HepG2 (cell line): ENCODE results near the gene KATNAL1. TPM values are rescaled to one million over a fixed set of nuclear protein-coding genes. Genes with fewer than 3 reads are reported as not detected.
"Not testable (repeated sequence)": the region's sequence is repeated elsewhere in the genome, so short reads cannot be mapped to it uniquely, and the experiment has no call there.

Source experiments
- ATAC-seq: fragments of 200-7000 bp; cut with Tn5 transposase; 3 replicates; pipeline ENCODE4 v1.9.1; 2020; ENCODE audit warnings: mild to moderate bottlenecking, moderate library complexity
- BruUV-seq: library from RNA; stranded (reverse); fragments of 400-500 nt; replicated peaks from 2 replicates; lab custom pipeline; 2021; lab: Mats Ljungman, UMichigan
- CTCF ChIA-PET: fragments of 300-600 bp; formaldehyde crosslinking; extraction: SDS; loops from one replicate; lab custom pipeline; 2021; ENCODE audit warnings: low total read pairs, inconsistent platforms, low intra/inter-chr PET ratio; lab: Yijun Ruan, JAX
- POLR2A ChIA-PET: fragments of 350-600 bp; sonication (Branson Sonifier 250); formaldehyde crosslinking; loops from one replicate; lab custom pipeline; 2020; ENCODE audit warnings: antibody characterized with exemption, inconsistent platforms; lab: Yijun Ruan, JAX
- DNase-seq: peaks from one replicate; pipeline ENCODE4 v3.0.0-alpha.2; 2015; ENCODE audit warnings: low spot score
- FAIRE-seq: peaks from 3 replicates; lab custom pipeline; 2011; peaks lifted over from hg19 to GRCh38; lab: Jason Lieb, UNC
- H2AFZ ChIP-seq: one replicate; pipeline ENCODE4 v1.6.1; 2011; ENCODE audit warnings: low read length, inconsistent platforms
- H3K27ac ChIP-seq: fragments of 300-600 bp; 3 replicates; pipeline ENCODE4 v1.8.0; 2011; ENCODE audit warnings: mixed run types, mild to moderate bottlenecking, mixed read lengths, low read length, inconsistent platforms; ENCODE audit not compliant: insufficient read depth; ENCODE audit errors: extremely low read length
- H3K27me3 ChIP-seq, 2 experiments: fragments of 200-600 bp in 1 of 2; 2 replicates in 1 of 2; 3 replicates in 1 of 2; pipeline versions ENCODE4 v1.6.0 to v1.8.0; 2011; ENCODE audit warnings: low read length in 2 of 2, mild to moderate bottlenecking in 2 of 2, moderate library complexity in 2 of 2, inconsistent platforms in 1 of 2; ENCODE audit not compliant: insufficient read depth in 2 of 2, control insufficient read depth in 1 of 2
- H3K36me3 ChIP-seq, 2 experiments: fragments of 200-600 bp in 1 of 2; replicated peaks in 1 of 2; 2 replicates in 1 of 2; 3 replicates in 1 of 2; pipeline versions ENCODE4 v1.5.1 to v1.8.0; 2011; ENCODE audit warnings: low read length in 2 of 2, inconsistent platforms in 1 of 2; ENCODE audit not compliant: insufficient read depth in 2 of 2, control insufficient read depth in 1 of 2
- H3K4me1 ChIP-seq: 2 replicates; pipeline ENCODE4 v1.5.1; 2012; ENCODE audit warnings: low read length, inconsistent platforms; ENCODE audit not compliant: insufficient read depth
- H3K4me2 ChIP-seq: 2 replicates; pipeline ENCODE4 v1.6.0; 2011; ENCODE audit warnings: low read depth, low read length, inconsistent platforms
- H3K4me3 ChIP-seq, 3 experiments: fragments of 200-600 bp in 1 of 3; sonication (generic), shearing (Covaris generic) in 1 of 3; replicated peaks in 1 of 3; 2 replicates each; pipeline ENCODE4 v1.5.1; 2011 to 2016; ENCODE audit warnings: low read length in 3 of 3, inconsistent platforms in 2 of 3, low read depth in 2 of 3, mild to moderate bottlenecking in 2 of 3, control low read depth in 1 of 3, mixed read lengths in 1 of 3; ENCODE audit not compliant: insufficient read depth in 1 of 3
- H3K79me2 ChIP-seq: one replicate; pipeline ENCODE4 v1.6.1; 2011; ENCODE audit warnings: low read length, inconsistent platforms; ENCODE audit not compliant: insufficient read depth
- H3K9ac ChIP-seq: 2 replicates; pipeline ENCODE4 v1.6.0; 2011; ENCODE audit warnings: mild to moderate bottlenecking, low read depth, low read length, inconsistent platforms; ENCODE audit not compliant: insufficient read depth
- H3K9me3 ChIP-seq: 2 replicates; pipeline ENCODE4 v1.5.1; 2012; ENCODE audit warnings: mild to moderate bottlenecking, low read length
- H4K20me1 ChIP-seq: 2 replicates; pipeline ENCODE4 v1.6.0; 2011; ENCODE audit warnings: inconsistent platforms, mild to moderate bottlenecking, low read length, moderate library complexity; ENCODE audit not compliant: insufficient read depth
- RBAK ChIP-seq: sonication (generic); formaldehyde crosslinking; IDR thresholded peaks from 2 replicates; pipeline ENCODE4 v1.5.1; 2020; ENCODE audit warnings: mild to moderate bottlenecking, missing genetic modification reagents
- TBX3 ChIP-seq: fragments of 450-650 bp; IDR thresholded peaks from 2 replicates; pipeline ENCODE4 v1.6.1; 2017; ENCODE audit warnings: antibody characterized with exemption, mild to moderate bottlenecking, inconsistent platforms, borderline replicate concordance
- ZFAT ChIP-seq: sonication (generic); formaldehyde crosslinking; conservative IDR thresholded peaks from 2 replicates; pipeline ENCODE4 v1.8.1; 2023; ENCODE audit warnings: missing genetic modification reagents, inconsistent platforms
- ZNF264 ChIP-seq: sonication (generic); formaldehyde crosslinking; IDR thresholded peaks from 2 replicates; pipeline ENCODE4 v1.4.0; 2020; ENCODE audit warnings: missing genetic modification reagents
- WGBS: methylation state at CpG from one replicate; pipeline ENCODE4 v1.1.6; 2017; ENCODE audit warnings: low lambda C conversion rate; 5-methylcytosine and 5-hydroxymethylcytosine counted together
- in situ Hi-C: cut with HindIII; loops from 2 replicates; pipeline ENCODE4 v1.10.0; 2017; ENCODE audit warnings: low pct_unique_long_range_greater_than_20kb; ENCODE audit not compliant: extremely low pct_ligation_motif_present
- intact Hi-C: fragments of 100-400 bp; cut with micrococcal nuclease; formaldehyde crosslinking; loops from one replicate; pipeline ENCODE4 v1.10.0; 2022; ENCODE audit not compliant: unreplicated experiment
- polyA plus RNA-seq, 8 experiments: library from polyadenylated mRNA; depleted of rRNA in 3 of 8; stranded (reverse) in 7 of 8; unstranded in 1 of 8; fragments of >200 nt; fragmentation: Illumina TruSeq in 4 of 8; extraction: Trizol in 4 of 8; gene quantifications; 2 replicates each; pipeline versions ENCODE4 v1.2.1 to v1.2.3, GENCODE V29; 2011 to 2016; ENCODE audit warnings: low read depth in 4 of 8, missing spikeins in 1 of 8, mixed read lengths in 1 of 8; ENCODE audit not compliant: insufficient read depth in 1 of 8
- total RNA-seq, 5 experiments: library from RNA; depleted of rRNA; stranded (reverse); fragments of >200 nt; fragmentation: Illumina TruSeq; extraction: Trizol; gene quantifications; 2 replicates each; pipeline ENCODE4 v1.2.3, GENCODE V29; 2016; ENCODE audit warnings: low read depth in 1 of 5
- TF ChIP-seq, protein P1 (sequence below): IDR thresholded peaks from 2 replicates; pipeline ENCODE4 v1.6.1; 2012; ENCODE audit warnings: inconsistent platforms
- TF ChIP-seq, protein P2 (sequence below): sonication (generic); formaldehyde crosslinking; IDR thresholded peaks from 2 replicates; pipeline ENCODE4 v1.8.1; 2023; ENCODE audit warnings: mild to moderate bottlenecking, moderate library complexity, missing genetic modification reagents

The KATNAL1 gene
- total and polyA plus RNA-seq, 2 of the 13 experiments (the other 11 are each of a cell fraction or from before 2014, with no cell fraction given) = 3.2 to 11.8 TPM

DNA sequence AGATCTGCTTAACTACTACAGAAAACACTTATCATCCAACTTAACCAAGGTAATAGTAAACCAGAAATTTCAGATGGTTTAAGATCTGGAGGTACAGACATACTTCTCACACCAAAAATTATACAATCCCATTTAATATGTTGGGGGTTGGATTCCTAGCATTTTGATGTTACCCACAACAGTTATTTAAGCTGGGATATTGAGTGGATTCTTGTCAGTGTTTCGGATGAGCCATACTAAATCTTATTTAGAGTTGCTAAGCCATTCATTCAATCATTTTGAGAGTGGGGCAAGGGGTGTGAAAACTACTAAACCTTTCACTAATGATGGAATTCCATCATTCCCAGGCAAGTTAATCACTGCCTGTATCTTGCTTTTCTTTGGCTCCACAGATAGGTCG, 40.6 kb downstream of the KATNAL1 start (continued):
- TF ChIP-seq ZFAT (CRISPR knock-in tag) (no peak), ZNF264 (CRISPR knock-in tag) (no peak), RBAK (CRISPR knock-in tag) (no peak), TBX3 (no peak)
- TF ChIP-seq, protein P1, sequence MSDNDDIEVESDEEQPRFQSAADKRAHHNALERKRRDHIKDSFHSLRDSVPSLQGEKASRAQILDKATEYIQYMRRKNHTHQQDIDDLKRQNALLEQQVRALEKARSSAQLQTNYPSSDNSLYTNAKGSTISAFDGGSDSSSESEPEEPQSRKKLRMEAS = no peak
- TF ChIP-seq, protein P2, sequence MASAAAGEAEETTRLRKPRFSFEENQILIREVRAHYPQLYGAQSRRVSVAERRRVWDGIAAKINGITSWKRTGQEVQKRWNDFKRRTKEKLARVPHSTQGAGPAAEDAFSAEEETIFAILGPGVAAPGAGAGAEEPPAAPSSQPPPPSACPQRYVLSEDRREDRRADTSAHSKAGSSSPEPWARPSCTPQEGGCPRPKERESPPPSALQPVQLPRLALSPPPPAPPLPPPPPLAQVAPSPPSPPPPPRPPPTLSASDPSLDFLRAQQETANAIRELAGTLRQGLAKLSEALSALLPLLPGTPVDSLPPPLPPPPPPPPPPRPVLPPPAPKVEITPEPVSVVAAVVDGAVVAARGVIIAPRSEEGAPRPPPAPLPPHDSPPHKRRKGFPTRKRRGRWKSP = no peak

DNA sequence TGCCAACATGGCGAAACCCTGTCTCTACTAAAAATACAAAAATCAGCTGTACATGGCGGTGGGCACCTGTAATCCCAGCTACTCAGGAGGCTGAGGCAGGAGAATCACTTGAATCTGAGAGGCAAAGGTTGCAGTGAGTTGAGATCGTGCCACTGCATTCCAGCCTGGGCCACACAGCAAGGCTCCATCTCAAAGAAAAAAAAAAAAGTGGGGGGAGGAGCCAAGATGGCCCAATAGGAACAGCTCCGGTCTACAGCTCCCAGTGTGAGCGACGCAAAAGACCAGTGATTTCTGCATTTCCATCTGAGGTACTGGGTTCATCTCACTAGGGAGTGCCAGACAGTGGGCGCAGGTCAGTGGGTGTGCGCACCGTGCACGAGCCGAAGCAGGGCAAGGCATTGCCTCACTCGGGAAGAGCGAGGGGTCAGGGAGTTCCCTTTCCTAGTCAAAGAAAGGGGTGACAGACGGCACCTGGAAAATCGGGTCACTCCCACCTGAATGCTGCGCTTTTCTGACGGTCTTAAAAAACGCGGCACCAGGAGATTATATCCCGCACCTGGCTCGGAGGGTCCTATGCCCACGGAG, 48.1 kb downstream of the KATNAL1 start:
- WGBS = 93% methylated on average over 19 of the region's 22 CpGs
- DNase-seq, H3K79me2 ChIP-seq, H3K4me2 ChIP-seq, intact Hi-C loops, H3K36me3 ChIP-seq, in situ Hi-C loops, H3K27ac ChIP-seq, POLR2A ChIA-PET, ATAC-seq, FAIRE-seq, H4K20me1 ChIP-seq, H3K9ac ChIP-seq, CTCF ChIA-PET, H3K4me1 ChIP-seq, H3K27me3 ChIP-seq, H3K4me3 ChIP-seq, BruUV-seq, H2AFZ ChIP-seq, H3K9me3 ChIP-seq: not testable (repeated sequence)
